ENCODE data around the gene CTCFL. TPM values are rescaled to one million over a fixed set of nuclear protein-coding genes. Genes with fewer than 3 reads are reported as not detected.
"Not testable (repeated sequence)": the region's sequence is repeated elsewhere in the genome, so short reads cannot be mapped to it uniquely, and the experiment has no call there.

Gene CTCFL
- polyA plus RNA-seq, 4 donors, result 1.4 to 4.5 (median 2.2) TPM

- not testable (repeated sequence) for DNase-seq (ENCODE audit: low read depth in 4 of 4, low spot score in 3 of 4)
These were observed 13.2 kb downstream of the CTCFL start for GRCh38 chr20:57511709-57512108.

DNA sequence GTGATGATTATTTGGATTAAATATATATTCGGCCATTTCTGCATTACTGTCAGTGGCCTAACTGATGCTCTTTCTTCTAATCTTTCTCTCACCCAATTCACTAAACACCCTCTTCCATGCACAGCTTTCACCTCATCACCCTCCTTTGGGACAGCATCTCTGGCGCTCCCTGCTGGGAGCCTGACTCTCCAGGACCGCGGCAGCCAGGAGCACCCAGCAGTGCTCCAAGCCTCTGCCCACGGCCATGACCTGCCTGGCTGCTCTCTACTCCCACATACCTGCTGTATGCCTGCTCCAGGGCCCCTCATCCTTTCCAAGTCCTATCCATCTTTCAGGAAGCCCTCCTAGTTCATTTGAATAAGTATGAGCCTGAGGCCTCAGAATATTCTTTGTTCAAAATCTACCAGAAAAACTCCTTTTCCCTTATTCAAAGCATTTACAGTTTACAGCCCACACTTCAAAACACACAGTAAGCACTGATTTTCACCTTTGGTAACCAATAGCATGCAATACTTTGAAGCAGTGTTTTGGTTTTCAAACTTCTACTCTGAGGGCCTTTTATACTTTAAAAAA is 15.2 kb downstream of the CTCFL start:
- no peak for DNase-seq (ENCODE audit: low read depth in 4 of 4, low spot score in 3 of 4)

GRCh38 chr20:57508831-57509230 is 16.1 kb downstream of the CTCFL start:
- no peak for DNase-seq (ENCODE audit: low read depth in 4 of 4, low spot score in 3 of 4)

DNA sequence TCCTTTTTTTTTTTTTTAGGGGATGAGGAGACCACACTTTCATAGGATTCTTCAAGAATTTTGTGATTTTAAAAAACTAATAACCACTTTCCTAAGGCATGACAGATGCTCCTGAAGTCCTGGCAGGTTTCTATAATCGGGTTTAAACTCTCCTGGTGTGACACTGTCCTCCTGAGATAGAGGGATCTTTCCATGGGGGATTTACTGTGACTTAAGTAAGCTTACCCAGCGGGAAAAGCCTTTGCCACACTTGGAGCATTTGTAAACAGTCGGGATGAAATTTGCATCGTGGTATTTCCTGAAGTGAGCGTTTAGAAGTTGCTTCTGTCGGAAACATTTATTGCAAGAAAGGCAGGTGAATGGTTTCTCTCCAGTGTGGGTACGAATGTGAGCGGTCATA is 16.6 kb downstream of the CTCFL start:
- DNase-seq (ENCODE audit: low read depth in 4 of 4, low spot score in 3 of 4), result no peak

DNA sequence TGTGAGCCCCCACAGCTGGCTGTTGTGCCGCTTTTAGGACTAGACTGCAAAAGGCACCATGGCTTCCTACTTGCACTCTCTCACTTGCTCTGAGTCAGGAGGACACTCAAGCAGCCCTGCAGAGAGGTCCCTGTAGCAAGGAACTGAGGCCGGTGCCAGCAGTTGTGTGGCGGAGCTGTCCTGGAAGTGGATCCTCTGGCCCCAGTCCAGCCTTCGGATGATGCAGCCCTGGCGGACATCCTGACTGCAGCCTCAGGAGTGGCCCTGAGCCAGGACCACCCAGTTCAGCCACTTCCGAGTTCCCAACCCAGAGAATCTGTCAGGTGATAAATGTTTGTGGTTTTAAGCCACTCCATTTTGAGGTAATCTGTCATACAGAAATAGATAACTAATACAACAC is 17.5 kb downstream of the CTCFL start:
- DNase-seq (ENCODE audit: low read depth in 4 of 4, low spot score in 3 of 4), result no peak

DNA sequence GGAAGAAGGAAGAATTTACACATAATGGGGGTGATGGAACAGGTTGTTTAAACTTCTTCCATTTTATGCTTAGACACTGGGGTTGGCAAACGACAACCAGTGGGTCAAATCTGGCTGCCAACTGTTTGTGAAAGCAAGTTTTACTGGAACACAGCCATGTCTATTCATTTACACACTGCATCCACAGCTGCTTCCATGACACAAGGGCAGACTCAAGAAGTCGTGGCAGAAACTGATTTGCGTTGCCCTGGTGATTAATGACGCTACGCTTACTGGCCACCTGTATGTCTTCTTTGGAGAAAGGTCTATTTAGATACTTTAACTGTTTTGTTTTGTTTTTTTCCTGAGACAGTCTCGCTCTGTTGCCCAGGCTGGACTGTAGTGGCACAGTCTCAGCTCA is 19.0 kb downstream of the CTCFL start:
- DNase-seq (ENCODE audit: low read depth in 4 of 4, low spot score in 3 of 4), result no peak

DNA sequence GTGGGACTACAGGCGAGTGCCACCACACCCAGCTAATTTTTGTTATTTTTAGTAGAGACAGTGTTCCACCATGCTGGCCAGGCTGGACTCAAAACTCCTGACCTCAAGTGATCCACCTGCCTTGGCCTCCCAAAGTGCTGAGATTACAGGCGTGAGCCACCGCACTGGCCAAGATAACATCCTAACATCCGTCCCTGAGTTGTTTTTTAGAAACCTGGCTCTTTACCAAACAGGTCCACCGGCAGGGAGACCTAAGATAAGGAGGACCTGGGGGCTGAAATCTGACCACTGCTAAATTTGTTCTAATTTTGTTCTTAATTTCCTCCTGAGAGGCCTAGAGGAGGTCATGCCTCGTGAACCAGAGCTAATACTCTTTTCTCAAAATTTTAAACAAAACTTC is 20.5 kb downstream of the CTCFL start:
- no peak for DNase-seq (ENCODE audit: low read depth in 4 of 4, low spot score in 3 of 4)

DNA sequence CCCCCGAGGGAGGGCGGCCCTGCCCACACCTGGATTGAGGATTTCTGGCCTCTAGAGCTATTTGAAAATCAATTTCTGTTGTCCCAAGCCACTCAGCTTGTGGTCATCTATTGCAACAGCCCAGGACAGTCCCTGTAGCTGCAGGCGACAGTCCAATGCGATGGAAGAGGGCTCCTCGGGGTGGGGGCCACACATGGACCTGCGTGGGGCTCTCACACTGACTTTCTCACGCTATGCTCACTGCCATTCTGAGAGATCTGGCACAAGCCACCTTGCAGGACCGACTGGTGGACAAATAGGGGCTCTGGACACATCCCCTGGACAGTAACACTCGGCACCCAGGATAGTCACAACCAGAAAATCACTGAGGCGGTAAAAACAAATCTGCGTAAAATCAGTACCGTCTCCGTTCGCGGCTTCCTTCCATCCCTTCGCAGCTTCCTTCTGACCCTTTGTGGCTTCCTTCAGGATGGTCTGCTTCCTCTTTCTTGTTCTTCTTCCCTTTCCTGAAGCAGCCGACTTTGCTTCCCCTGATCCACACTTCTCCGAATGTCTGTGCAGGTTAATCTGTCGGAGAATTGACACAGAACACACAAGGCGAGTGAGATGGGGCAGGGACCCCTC is 21.8 kb downstream of the CTCFL start:
- DNase-seq (ENCODE audit: low read depth in 4 of 4, low spot score in 3 of 4), result no peak

DNA sequence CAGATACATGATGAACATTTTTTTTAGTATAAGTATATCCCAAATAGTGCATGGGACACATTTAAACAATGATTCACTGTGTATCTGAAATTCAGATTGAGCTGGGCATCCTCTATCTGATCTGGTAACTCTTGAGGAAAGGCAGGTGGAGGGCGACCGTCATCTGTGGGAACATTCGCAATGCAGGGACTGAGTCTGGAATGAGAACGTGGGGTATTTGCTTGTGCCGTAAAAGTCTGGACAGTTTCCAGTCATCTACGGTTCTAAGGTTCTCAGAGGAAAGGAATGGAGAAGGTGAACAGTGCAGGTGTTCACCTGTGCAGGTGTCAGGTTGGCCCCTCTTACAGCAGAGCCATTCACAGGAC is 22.6 kb downstream of the CTCFL start:
- DNase-seq (ENCODE audit: low read depth in 4 of 4, low spot score in 3 of 4), result no peak

GRCh38 chr20:57501461-57502335 is 23.2 kb downstream of the CTCFL start:
- no peak for DNase-seq (ENCODE audit: low read depth in 4 of 4, low spot score in 3 of 4)

- DNase-seq (ENCODE audit: low read depth in 4 of 4, low spot score in 3 of 4), result no peak
These were observed 24.0 kb downstream of the CTCFL start for GRCh38 chr20:57500962-57501361.

DNA sequence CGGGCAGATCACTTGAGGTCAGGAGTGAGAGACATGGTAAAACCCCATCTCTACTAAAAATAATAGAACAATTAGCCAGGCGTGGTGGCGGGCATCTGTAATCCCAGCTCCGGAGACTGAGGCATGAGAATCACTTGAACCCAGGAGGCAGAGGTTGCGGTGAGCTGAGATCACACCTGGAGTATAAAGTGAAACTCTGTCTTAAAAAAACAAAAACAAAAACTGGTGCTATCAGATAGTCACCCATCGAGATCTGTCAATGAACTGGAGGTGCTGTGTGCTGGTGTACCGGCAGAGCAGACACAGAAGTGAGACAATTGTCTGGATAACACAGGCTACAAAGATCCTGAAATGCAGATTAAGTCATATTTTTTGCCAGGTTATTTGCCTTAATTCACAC is 24.7 kb downstream of the CTCFL start:
- no peak for DNase-seq (ENCODE audit: low read depth in 4 of 4, low spot score in 3 of 4)

GRCh38 chr20:57499676-57500075 is 25.3 kb downstream of the CTCFL start:
- no peak for DNase-seq (ENCODE audit: low read depth in 4 of 4, low spot score in 3 of 4)

GRCh38 chr20:57498425-57499400 is 26.2 kb downstream of the CTCFL start:
- no peak for DNase-seq (ENCODE audit: low read depth in 4 of 4, low spot score in 3 of 4)

DNA sequence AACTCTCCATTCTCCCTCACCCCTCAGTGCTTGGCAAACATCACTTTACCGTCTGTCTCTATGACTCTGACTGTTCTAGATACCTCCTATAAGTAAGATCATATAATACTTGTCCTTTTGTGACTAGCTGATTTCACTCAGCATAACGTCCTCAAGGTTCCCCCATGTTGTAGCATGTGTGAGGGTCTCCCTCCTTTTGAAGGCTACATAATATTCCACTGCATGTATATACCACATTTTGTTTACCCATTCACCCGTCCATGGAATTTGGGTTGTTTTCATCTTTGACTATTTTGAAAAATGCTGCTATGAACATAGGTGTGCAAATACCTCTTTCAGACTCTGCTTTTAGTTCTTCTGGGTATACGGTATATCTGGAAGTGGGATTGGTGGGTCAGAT is 28.3 kb downstream of the CTCFL start:
- no peak for DNase-seq (ENCODE audit: low read depth in 4 of 4, low spot score in 3 of 4)

DNA sequence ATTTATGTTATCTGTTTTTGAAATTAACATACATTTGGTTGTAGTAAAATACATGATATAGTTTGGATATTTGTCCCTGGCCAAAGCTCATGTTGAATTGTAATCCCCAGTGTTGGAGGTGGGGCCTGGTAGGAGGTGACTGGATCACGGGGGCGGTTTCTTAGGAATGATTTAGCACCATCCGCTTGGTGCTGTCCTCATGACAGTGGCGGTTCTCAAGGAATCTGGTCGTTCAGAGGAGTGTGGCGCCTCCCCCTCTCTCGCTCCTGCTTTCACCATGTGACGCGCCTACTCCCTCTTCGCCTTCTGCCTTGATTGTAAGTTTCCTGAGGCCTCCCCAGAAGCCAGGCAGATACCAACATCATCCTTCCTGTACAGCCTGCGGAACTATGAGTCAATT is 29.0 kb downstream of the CTCFL start:
- no peak for DNase-seq (ENCODE audit: low read depth in 4 of 4, low spot score in 3 of 4)

DNA sequence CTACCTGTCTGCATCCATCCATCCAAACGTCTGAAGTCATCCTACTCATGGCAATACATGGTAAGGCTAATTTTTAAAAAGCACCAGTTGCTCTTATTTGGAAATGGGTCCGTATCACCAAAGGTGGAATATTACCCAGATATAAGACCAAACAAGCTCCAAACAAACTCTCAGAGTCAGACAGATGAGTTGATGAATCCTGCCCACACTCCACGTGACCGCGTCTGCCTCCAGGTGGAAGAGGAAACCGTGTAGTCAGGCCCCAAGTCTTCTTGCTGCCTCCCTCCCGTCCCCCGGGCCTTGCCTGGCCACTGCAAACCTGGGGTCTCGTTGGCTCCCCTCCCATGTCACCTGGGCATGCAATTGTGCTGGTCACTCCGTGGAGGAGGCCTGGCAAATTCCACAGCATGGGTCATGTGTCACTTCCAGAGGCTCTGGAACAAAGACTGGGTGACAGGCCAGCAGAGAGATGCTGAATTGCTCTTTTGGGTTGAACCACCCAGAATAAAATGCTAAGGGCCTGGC is 31.8 kb downstream of the CTCFL start:
- DNase-seq (ENCODE audit: low read depth in 4 of 4, low spot score in 3 of 4), result no peak

DNA sequence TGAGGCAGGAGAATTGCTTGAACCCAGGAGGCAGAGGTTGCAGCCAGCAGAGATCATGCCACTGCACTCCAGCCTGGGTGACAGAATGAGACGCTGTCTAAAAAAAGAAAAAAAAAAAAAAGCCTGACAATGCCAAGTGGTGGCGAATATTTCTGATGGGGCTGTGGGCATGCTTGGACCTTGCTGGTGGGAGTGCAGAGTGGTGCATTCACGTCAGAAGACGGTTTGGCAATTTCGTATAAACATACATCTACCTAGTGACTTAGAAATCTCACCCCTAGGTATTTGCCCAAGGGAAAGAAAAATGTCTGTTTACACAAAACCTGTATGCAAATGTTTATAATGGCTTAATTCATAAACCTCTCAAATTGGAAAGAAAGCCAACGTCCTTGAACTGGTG is 33.6 kb downstream of the CTCFL start:
- no peak for DNase-seq (ENCODE audit: low read depth in 4 of 4, low spot score in 3 of 4)

DNA sequence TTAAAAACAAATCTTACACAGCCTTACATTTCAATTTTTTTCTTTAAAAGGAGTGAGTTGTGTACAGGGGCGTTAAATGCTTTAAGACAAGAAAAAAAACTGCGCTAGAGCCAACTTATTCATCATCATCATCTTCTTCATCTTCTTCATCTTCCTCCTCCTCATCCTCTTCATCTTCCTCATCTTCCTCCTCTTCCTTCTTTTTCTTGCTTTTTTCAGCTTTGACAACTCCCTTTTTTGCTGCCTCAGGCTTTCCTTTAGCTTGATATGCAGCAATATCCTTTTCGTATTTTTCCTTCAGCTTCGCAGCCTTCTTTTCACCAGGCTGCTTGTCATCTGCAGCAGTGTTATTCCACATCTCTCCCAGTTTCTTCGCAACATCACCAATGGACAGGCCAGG is 36.7 kb downstream of the CTCFL start:
- not testable (repeated sequence) for DNase-seq (ENCODE audit: low read depth in 4 of 4, low spot score in 3 of 4)

- no peak for DNase-seq (ENCODE audit: low read depth in 4 of 4, low spot score in 3 of 4)
These were observed 39.2 kb downstream of the CTCFL start for GRCh38 chr20:57485770-57486169.

- DNase-seq (ENCODE audit: low read depth in 4 of 4, low spot score in 3 of 4), result no peak
These were observed 40.2 kb downstream of the CTCFL start for GRCh38 chr20:57484772-57485171.
